T-helper 1 cell treated with Interleukin-12 subunit alpha and Interleukin-12 subunit beta and Interleukin-4 antibody, amounts not matched to agents 30 μg/mL and 1 μg/mL, for 36 hours (primary cell): ENCODE measurements around the gene EDN2.

ENCODE experiments used
- H3K27ac Mint-ChIP-seq: one replicate; pipeline ENCODE4 v1.8.0; 2021; ENCODE audit warnings: mild to moderate bottlenecking, mixed read lengths
- H3K27me3 Mint-ChIP-seq: one replicate; pipeline ENCODE4 v1.8.0; 2021; ENCODE audit warnings: low read depth, mixed read lengths
- H3K36me3 Mint-ChIP-seq: one replicate; pipeline ENCODE4 v1.8.0; 2021; ENCODE audit warnings: low read depth, mixed read lengths
- H3K4me1 Mint-ChIP-seq: one replicate; pipeline ENCODE4 v1.8.0; 2021; ENCODE audit warnings: low read depth, mixed read lengths
- H3K4me3 Mint-ChIP-seq: one replicate; pipeline ENCODE4 v1.8.0; 2021; ENCODE audit warnings: mild to moderate bottlenecking, moderate library complexity, mixed read lengths
- H3K9me3 Mint-ChIP-seq: one replicate; pipeline ENCODE4 v1.8.0; 2021; ENCODE audit warnings: mixed read lengths

EDN2 gene

DNA sequence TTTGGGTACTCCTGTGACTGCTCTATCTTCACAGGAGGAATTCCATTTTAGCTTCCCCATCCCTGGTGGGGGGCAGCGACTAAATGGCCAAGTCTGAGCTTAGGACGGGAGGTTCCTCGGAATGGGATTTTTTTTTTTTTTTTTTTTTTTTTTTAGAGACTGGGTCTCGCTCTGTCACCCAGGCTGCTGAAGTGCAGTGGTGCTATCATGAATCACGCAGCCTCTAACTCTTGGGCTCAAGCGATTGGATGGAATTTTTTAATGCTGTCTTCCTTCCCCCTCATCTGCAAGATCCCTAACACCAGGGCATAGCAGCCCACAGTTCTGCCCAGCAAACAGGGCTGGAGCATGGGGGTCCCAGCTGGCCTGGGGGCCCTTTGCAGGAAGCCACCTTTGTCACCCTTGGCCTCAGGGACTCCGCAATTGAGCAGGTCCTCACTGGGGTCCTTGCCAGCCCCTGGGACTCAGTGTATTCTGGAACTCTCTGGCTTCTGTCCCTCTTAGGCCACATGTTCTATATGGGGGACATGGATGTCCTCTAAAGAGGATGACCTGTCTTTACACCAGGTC, 13.1 kb upstream of the EDN2 start:
- Mint-ChIP-seq H3K4me1 (peaks cover 3% of the 10 kb centered on the region), H3K36me3 (no peaks in the 10 kb centered on the region), H3K4me3 (no peak overlapping the region), H3K9me3 (no peaks in the 10 kb centered on the region), H3K27me3 (peaks cover 6% of the 10 kb centered on the region), H3K27ac (no peak overlapping the region)

- no peaks in the 10 kb centered on the region for H3K36me3 Mint-ChIP-seq
- peak overlapping the region; percentile 56 for H3K4me3 Mint-ChIP-seq
- peaks cover 3% of the 10 kb centered on the region for H3K4me1 Mint-ChIP-seq
- H3K27ac Mint-ChIP-seq, result no peak overlapping the region
- peaks cover 6% of the 10 kb centered on the region for H3K27me3 Mint-ChIP-seq
- H3K9me3 Mint-ChIP-seq, result no peaks in the 10 kb centered on the region
Measured at GRCh38 chr1:41497056-41497440, 12.6 kb upstream of the EDN2 start.

DNA sequence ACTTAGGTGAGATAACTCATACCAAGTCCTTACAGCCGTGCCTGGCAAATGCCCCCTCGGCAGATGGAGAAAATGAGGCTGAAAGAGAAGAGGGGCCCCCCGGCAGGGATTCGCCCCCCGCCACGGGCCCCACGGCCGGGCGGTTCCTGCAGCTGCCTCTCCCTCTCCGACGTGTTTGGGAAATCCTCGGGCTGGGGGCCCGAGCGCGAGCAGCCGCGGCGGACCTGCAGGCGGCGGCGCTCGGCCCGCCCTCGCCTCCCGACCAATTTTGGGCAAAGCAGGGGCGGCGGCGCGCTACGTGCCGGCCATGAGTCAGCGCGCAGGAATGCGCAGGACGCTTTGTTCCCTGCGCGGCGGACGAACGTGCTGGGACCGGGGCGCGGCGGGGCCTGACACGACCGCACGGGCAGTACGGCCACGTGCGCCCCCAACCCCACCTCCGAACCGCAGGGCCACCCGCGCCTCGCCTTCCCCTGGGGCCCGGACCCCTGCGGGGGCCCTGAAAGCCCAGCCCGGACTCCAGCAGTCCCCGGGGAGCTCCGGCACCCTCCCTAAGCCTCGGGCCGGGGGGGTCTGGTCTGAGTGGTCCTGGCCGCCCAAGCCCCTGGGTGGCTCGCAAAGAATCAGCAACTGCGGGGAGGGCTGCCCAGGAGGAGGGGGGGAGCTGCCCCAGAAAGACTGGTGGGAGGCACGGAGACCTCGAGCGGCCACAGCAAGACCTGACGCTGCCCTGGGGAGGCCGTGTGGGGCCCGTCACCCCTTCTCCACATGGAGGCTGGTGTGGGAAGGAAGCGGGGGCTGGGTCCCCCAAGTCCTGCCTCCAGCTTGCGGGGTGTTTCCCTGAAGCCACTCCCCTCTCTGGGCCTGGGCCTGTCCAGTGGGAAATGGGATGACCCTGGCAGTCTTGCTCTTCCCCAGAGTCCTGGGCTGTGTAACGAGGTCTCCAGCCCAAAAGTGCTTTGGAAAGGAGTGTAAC, 11.9 kb upstream of the EDN2 start:
- no peaks in the 10 kb centered on the region for H3K36me3 Mint-ChIP-seq
- H3K9me3 Mint-ChIP-seq, result no peaks in the 10 kb centered on the region
- H3K27me3 Mint-ChIP-seq, result peaks cover 6% of the 10 kb centered on the region
- H3K4me1 Mint-ChIP-seq, result peaks cover 3% of the 10 kb centered on the region
- H3K4me3 Mint-ChIP-seq, result peak overlapping the region; percentile 42
- peak overlapping the region; percentile 20 for H3K27ac Mint-ChIP-seq

DNA sequence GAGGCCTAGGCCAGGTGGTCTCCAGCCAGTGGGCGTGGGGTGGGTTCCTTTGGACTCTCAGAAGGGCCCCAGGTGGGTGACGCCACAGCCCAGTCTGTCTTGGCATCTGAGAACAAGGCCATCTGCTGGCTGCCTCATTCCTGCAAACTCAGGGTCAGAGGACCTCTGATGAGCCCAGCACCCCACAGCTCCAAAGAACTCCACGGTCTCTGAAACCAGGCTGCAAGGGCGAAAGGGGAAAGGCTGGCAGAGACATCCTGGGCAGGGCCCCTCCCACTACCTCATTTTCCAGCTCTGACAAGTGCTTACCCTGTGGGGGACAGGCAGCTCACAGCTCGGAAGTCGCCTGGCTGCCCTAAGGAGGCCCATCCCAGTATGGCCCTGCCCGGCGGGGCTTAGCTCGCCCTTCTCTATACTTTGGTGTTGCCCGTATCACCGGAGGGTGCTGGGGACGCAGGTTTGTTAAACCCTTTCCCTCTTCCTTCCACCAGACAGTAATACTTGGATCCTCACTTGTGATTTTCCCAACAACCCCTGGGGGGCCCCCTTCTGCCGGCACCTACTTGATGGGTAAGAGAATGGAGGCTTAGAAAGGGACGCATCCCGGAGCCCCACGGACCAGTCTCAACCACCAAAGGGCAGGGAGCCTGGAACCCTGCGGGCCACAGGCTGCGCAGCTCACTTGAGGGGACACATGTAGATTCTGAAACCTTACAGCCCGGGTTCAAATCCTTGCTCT, 10.9 kb upstream of the EDN2 start:
- Mint-ChIP-seq H3K27me3 (peaks cover 6% of the 10 kb centered on the region), H3K27ac (no peak overlapping the region)

GRCh38 chr1:41494351-41495209, 10.1 kb upstream of the EDN2 start:
- Mint-ChIP-seq H3K9me3 (no peaks in the 10 kb centered on the region), H3K36me3 (no peaks in the 10 kb centered on the region)

More for the DNA sequence above, 10.9 kb upstream of the EDN2 start:
- Mint-ChIP-seq H3K4me3 (peak overlapping the region; percentile 42), H3K36me3 (no peaks in the 10 kb centered on the region), H3K9me3 (no peaks in the 10 kb centered on the region), H3K4me1 (peaks cover 3% of the 10 kb centered on the region)

GRCh38 chr1:41493626-41494350, 9.3 kb upstream of the EDN2 start:
- Mint-ChIP-seq H3K4me3 (no peak overlapping the region), H3K27ac (no peak overlapping the region), H3K36me3 (no peaks in the 10 kb centered on the region), H3K9me3 (no peaks in the 10 kb centered on the region), H3K4me1 (peaks cover 3% of the 10 kb centered on the region), H3K27me3 (peaks cover 11% of the 10 kb centered on the region)

More at GRCh38 chr1:41494351-41495209, 10.1 kb upstream of the EDN2 start:
- no peak overlapping the region for H3K27ac Mint-ChIP-seq
- H3K27me3 Mint-ChIP-seq, result peaks cover 11% of the 10 kb centered on the region
- H3K4me1 Mint-ChIP-seq, result peaks cover 3% of the 10 kb centered on the region
- no peak overlapping the region for H3K4me3 Mint-ChIP-seq

GRCh38 chr1:41493117-41493536, 8.6 kb upstream of the EDN2 start:
- Mint-ChIP-seq H3K4me3 (no peak overlapping the region), H3K27me3 (peaks cover 11% of the 10 kb centered on the region), H3K36me3 (no peaks in the 10 kb centered on the region)

DNA sequence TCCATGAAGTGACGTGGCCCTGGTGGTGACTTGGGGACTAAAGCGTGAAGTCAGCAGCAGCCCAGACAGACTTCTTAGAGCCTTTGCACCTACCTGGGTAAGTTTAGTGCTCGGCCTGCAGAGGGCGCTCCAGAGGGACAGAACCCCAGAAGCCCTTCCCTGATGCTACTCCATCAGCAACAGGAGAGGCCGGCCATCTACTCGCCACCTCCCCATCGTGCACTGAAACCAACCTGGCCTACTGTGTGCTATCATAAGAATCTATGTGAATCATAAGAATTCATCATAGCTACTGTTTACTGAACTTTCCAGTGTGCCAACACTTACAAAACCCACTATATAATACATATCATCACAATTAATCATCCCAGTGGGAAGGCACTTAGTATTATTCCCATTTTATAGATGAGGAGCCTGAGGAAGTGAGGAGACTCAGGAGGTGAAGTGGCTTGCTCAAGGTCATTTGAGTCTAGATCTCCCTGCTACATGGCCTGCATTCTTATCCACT, 7.9 kb upstream of the EDN2 start:
- H3K36me3 Mint-ChIP-seq, result no peaks in the 10 kb centered on the region
- H3K27ac Mint-ChIP-seq, result no peak overlapping the region
- H3K4me3 Mint-ChIP-seq, result no peak overlapping the region
- H3K27me3 Mint-ChIP-seq, result peaks cover 11% of the 10 kb centered on the region
- peaks cover 8% of the 10 kb centered on the region for H3K4me1 Mint-ChIP-seq
- H3K9me3 Mint-ChIP-seq, result no peaks in the 10 kb centered on the region

More at GRCh38 chr1:41493117-41493536, 8.6 kb upstream of the EDN2 start:
- H3K9me3 Mint-ChIP-seq, result no peaks in the 10 kb centered on the region
- peaks cover 3% of the 10 kb centered on the region for H3K4me1 Mint-ChIP-seq
- H3K27ac Mint-ChIP-seq, result no peak overlapping the region

DNA sequence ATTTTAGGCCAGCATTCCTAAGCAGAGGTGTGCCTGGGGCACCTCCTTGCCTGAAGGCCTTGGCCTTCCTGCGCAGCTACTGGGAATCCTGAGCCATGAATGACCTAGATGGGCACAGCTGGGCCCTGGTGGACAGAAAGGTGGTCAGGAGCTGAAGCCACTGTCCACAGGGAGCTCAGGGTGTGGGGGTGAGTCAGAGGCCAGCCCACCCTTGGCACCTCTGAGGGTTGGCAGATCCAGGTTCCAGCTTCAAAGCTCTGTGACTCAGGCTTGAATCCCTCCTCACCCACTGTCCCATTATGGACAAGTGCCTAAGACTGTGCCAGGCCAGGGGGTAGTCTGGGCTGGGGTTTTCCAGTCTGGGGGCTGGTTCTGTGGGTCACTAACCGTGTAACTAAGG, 6.4 kb upstream of the EDN2 start:
- Mint-ChIP-seq H3K4me3 (no peak overlapping the region), H3K27me3 (peaks cover 19% of the 10 kb centered on the region), H3K9me3 (no peaks in the 10 kb centered on the region), H3K36me3 (no peaks in the 10 kb centered on the region), H3K27ac (no peak overlapping the region), H3K4me1 (peaks cover 19% of the 10 kb centered on the region)

GRCh38 chr1:41489561-41489960, 5.1 kb upstream of the EDN2 start:
- no peak overlapping the region for H3K27ac Mint-ChIP-seq
- no peaks in the 10 kb centered on the region for H3K36me3 Mint-ChIP-seq
- no peak overlapping the region for H3K4me3 Mint-ChIP-seq
- H3K27me3 Mint-ChIP-seq, result peaks cover 12% of the 10 kb centered on the region
- H3K4me1 Mint-ChIP-seq, result peaks cover 17% of the 10 kb centered on the region
- H3K9me3 Mint-ChIP-seq, result no peaks in the 10 kb centered on the region

DNA sequence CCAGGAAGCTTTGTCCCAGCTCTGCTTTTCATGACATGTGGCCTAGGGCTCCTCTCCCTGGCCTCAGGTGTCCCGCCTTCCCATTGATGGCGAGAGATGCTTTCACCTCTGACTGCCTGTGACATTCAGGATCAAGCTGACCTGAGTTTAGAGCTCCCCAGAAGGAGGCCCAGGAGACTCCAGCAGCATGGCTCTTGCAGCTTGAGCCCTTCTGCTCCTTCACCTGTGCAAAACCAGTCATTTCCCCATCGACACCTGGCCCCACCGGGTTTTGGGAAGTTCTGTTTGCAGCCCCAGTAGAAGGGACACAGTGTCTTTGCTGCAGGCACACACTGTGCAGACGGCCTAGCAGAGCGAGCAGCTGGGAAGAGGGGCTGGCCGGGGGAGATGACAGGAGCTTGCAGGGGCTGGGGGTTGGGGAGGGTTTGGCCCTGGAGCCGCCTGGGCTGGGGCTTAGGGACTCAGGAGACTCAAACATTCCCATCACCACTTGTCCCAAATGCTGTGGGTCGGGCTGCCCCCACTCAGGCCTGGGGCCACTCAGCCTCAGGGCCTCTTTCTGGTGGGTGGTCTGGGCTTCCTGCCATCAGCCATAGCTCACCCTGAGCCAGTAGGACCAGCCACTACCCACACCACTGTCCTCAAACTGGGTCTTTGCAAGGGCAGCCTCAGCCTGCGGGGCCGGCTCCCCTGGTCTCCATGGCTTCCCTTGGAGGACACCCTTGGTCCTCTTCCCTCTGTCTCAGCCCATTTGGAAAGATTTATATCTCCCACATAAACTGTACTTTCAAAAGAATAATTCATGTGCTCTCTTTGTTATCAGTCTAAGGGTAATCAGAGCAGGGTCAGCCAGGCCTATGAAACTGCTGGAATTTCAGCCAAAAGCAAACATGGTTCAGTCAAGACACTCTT, 3.8 kb upstream of the EDN2 start:
- Mint-ChIP-seq H3K27me3 (peaks cover 12% of the 10 kb centered on the region), H3K27ac (no peak overlapping the region), H3K36me3 (no peaks in the 10 kb centered on the region), H3K9me3 (no peaks in the 10 kb centered on the region), H3K4me3 (no peak overlapping the region), H3K4me1 (peaks cover 17% of the 10 kb centered on the region)

- peaks cover 17% of the 10 kb centered on the region for H3K4me1 Mint-ChIP-seq
- H3K9me3 Mint-ChIP-seq, result no peaks in the 10 kb centered on the region
- no peak overlapping the region for H3K4me3 Mint-ChIP-seq
- H3K27me3 Mint-ChIP-seq, result peaks cover 12% of the 10 kb centered on the region
- H3K27ac Mint-ChIP-seq, result peak overlapping the region; percentile 31
- no peaks in the 10 kb centered on the region for H3K36me3 Mint-ChIP-seq
Measured at GRCh38 chr1:41487126-41488039, 2.9 kb upstream of the EDN2 start.
